Fibroblast of the aortic adventitia (primary cell): Measurements from ENCODE around the gene KRT77. TPM values are rescaled to one million over a fixed set of nuclear protein-coding genes. Genes with fewer than 3 reads are reported as not detected.
"Not testable (repeated sequence)": the region's sequence is repeated elsewhere in the genome, so short reads cannot be mapped to it uniquely, and the experiment has no call there.

Experiments used
- DNase-seq: peaks from one replicate; pipeline ENCODE4 v3.0.0-alpha.2; 2010; ENCODE audit warnings: low read depth
- H3K4me3 ChIP-seq: 2 replicates; pipeline ENCODE4 v1.5.1; 2011; ENCODE audit warnings: low read depth, mild to moderate bottlenecking, control low read depth, low read length, moderate library complexity
- CTCF ChIP-seq: IDR thresholded peaks from 2 replicates; pipeline ENCODE4 v1.5.1; 2011; ENCODE audit warnings: mild to moderate bottlenecking, low read length, control low read depth, inconsistent platforms; ENCODE audit not compliant: insufficient read depth
- total RNA-seq: library from RNA; depleted of rRNA; stranded (reverse); fragments of >200 nt; gene quantifications from 2 replicates; pipeline ENCODE4 v1.2.3, GENCODE V29; 2012; ENCODE audit warnings: low replicate concordance

KRT77 gene
- total RNA-seq, 1 donor, result not detected

- H3K4me3 ChIP-seq, result no peak overlapping the region
- TF ChIP-seq CTCF, result no peak
- DNase-seq, result no peak
Measured at GRCh38 chr12:52672321-52672933, 30.9 kb downstream of the KRT77 start.

- no peak for DNase-seq
Measured at GRCh38 chr12:52670961-52671360, 32.4 kb downstream of the KRT77 start.

GRCh38 chr12:52670506-52670905 is 32.8 kb downstream of the KRT77 start:
- H3K4me3 ChIP-seq, result no peak overlapping the region
- TF ChIP-seq CTCF, result no peak
- DNase-seq, result no peak

More at GRCh38 chr12:52670961-52671360, 32.4 kb downstream of the KRT77 start:
- H3K4me3 ChIP-seq, result no peak overlapping the region
- TF ChIP-seq CTCF, result no peak

- DNase-seq, H3K4me3 ChIP-seq: not testable (repeated sequence)
Measured at GRCh38 chr12:52669941-52670340, 33.4 kb downstream of the KRT77 start.

GRCh38 chr12:52669426-52669825 is 33.9 kb downstream of the KRT77 start:
- H3K4me3 ChIP-seq, result no peak overlapping the region
- DNase-seq, result no peak
- TF ChIP-seq CTCF, result no peak

- DNase-seq, result no peak
- no peak overlapping the region for H3K4me3 ChIP-seq
- no peak for TF ChIP-seq CTCF
Measured at GRCh38 chr12:52667931-52668330, 35.4 kb downstream of the KRT77 start.

- TF ChIP-seq CTCF, result peak; percentile 38
- no peak overlapping the region for H3K4me3 ChIP-seq
- DNase-seq, result no peak
Measured at GRCh38 chr12:52667509-52667908, 35.8 kb downstream of the KRT77 start.
